KMS-11 (cell line): Measurements from ENCODE around the gene STRA6.

Experiments used
- H2AFZ ChIP-seq: fragments of 200-600 bp; sonication (generic); 2 replicates; pipeline ENCODE4 v1.6.1; 2016; ENCODE audit warnings: antibody characterized with exemption, mixed run types, low read depth
- H3K27ac ChIP-seq: fragments of 200-600 bp; sonication (generic); 2 replicates; pipeline ENCODE4 v1.6.1; 2016; ENCODE audit warnings: mild to moderate bottlenecking, mixed run types
- H3K27me3 ChIP-seq: fragments of 200-600 bp; sonication (generic); 2 replicates; pipeline ENCODE4 v1.6.1; 2017; ENCODE audit warnings: mild to moderate bottlenecking, low read depth, mixed run types, moderate library complexity; ENCODE audit not compliant: insufficient read depth
- H3K36me3 ChIP-seq: fragments of 200-600 bp; sonication (generic); 2 replicates; pipeline ENCODE4 v1.6.1; 2017; ENCODE audit warnings: mild to moderate bottlenecking, mixed run types; ENCODE audit not compliant: insufficient read depth
- H3K4me1 ChIP-seq: fragments of 200-600 bp; sonication (generic); 2 replicates; pipeline ENCODE4 v1.6.1; 2016; ENCODE audit warnings: mild to moderate bottlenecking, low read depth, mixed run types; ENCODE audit not compliant: poor library complexity, severe bottlenecking
- H3K4me2 ChIP-seq: fragments of 200-600 bp; sonication (generic); 2 replicates; pipeline ENCODE4 v1.7.0; 2016; ENCODE audit warnings: mild to moderate bottlenecking, mixed run types
- H3K4me3 ChIP-seq: fragments of 200-600 bp; sonication (generic); IDR thresholded peaks from 2 replicates; pipeline ENCODE4 v1.6.1; 2017; ENCODE audit warnings: low read depth, low read length, mixed read lengths; ENCODE audit not compliant: insufficient read depth
- H3K79me2 ChIP-seq: fragments of 200-600 bp; sonication (generic); 2 replicates; pipeline ENCODE4 v1.6.1; 2016; ENCODE audit warnings: low read depth, mixed run types; ENCODE audit not compliant: insufficient read depth
- H3K9ac ChIP-seq: fragments of 200-600 bp; sonication (generic); 2 replicates; pipeline ENCODE4 v1.6.1; 2016; ENCODE audit warnings: mild to moderate bottlenecking, mixed run types
- H4K20me1 ChIP-seq: fragments of 200-600 bp; sonication (generic); 2 replicates; pipeline ENCODE4 v1.6.1; 2016; ENCODE audit warnings: mild to moderate bottlenecking, mixed run types; ENCODE audit not compliant: insufficient read depth
- TF ChIP-seq, protein P1 (sequence below): fragments of 200-600 bp; sonication (generic); conservative IDR thresholded peaks from 2 replicates; pipeline ENCODE4 v1.6.1; 2017; ENCODE audit warnings: low read depth, mild to moderate bottlenecking, antibody characterized with exemption, low read length, moderate library complexity, mixed read lengths

Gene STRA6

DNA sequence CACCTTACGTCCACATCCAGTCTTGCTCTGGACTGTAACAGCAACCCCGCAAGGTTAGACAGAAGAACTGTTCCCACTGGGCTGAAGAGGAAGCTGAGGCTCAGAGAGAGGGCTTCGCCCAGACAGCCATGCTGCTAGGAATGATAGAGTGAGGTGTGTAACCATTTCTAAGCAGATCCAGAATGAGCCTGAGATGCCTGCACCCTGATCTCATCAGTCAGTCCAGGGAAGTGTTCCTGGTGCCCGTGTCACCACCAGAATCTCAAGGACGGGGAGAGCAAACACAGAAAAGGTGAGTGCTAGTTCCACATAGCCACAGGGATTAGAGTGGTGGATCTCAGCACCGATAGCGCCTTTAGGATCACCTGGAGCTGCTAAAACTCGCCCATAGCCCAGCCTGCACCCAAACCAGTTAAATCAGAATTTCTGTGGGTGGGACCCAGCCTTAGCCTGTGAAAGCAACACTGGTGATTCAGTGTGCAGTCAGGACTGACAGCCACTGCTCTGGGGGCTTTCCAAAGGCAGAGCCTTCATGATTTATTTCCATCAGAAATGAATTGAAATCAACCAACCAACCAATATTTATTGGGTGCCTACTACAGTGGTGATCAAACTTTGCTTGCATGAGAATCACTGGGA lies 16.8 kb downstream of the STRA6 start:
- no peak overlapping the region for H3K27ac ChIP-seq
- H3K4me2 ChIP-seq, result no peak overlapping the region
- peaks cover 78% of the 10 kb centered on the region; the same call in 1 of the 2 replicates for H3K27me3 ChIP-seq
- TF ChIP-seq, protein P1, sequence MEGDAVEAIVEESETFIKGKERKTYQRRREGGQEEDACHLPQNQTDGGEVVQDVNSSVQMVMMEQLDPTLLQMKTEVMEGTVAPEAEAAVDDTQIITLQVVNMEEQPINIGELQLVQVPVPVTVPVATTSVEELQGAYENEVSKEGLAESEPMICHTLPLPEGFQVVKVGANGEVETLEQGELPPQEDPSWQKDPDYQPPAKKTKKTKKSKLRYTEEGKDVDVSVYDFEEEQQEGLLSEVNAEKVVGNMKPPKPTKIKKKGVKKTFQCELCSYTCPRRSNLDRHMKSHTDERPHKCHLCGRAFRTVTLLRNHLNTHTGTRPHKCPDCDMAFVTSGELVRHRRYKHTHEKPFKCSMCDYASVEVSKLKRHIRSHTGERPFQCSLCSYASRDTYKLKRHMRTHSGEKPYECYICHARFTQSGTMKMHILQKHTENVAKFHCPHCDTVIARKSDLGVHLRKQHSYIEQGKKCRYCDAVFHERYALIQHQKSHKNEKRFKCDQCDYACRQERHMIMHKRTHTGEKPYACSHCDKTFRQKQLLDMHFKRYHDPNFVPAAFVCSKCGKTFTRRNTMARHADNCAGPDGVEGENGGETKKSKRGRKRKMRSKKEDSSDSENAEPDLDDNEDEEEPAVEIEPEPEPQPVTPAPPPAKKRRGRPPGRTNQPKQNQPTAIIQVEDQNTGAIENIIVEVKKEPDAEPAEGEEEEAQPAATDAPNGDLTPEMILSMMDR, result no peak
- no peaks in the 10 kb centered on the region for H3K36me3 ChIP-seq
- no peak overlapping the region for H2AFZ ChIP-seq
- no peak overlapping the region for H3K4me3 ChIP-seq
- no peaks in the 10 kb centered on the region for H3K79me2 ChIP-seq
- no peak overlapping the region for H3K9ac ChIP-seq
- H3K4me1 ChIP-seq, result no peaks in the 10 kb centered on the region
- no peaks in the 10 kb centered on the region for H4K20me1 ChIP-seq

DNA sequence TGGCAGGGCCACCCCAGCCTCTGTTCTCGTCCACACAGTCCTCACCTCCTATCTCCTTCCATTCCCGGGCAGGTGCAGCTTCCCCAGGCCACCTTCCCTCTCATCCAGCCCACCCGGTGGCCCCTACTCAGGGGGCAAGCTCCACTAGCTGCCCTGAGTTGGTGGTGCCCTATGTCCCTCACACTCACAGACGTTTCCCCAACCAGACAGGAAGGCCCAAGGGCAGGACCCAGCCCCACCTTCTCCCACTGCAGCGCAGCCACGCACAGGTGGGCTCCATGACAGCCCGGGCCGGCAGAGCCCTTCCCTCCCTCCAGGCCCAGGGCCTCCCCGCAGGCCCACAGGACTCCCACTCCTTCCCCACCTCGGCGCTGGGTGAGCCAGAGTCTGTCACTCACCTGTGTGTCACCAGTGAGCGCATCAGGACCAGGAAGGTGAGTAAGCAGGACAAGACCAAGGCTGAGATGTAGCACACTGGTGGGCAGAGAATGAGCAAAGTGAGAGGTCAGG lies 17.9 kb downstream of the STRA6 start:
- H3K9ac ChIP-seq, result no peak overlapping the region
- peaks cover 71% of the 10 kb centered on the region; the same call in 1 of the 2 replicates for H3K27me3 ChIP-seq
- no peak overlapping the region for H3K4me2 ChIP-seq
- H3K4me3 ChIP-seq, result no peak overlapping the region
- H3K36me3 ChIP-seq, result no peaks in the 10 kb centered on the region
- H3K4me1 ChIP-seq, result no peaks in the 10 kb centered on the region
- TF ChIP-seq, protein P1, result no peak
- H2AFZ ChIP-seq, result no peak overlapping the region
- H3K27ac ChIP-seq, result no peak overlapping the region
- no peaks in the 10 kb centered on the region for H3K79me2 ChIP-seq
- no peaks in the 10 kb centered on the region for H4K20me1 ChIP-seq

DNA sequence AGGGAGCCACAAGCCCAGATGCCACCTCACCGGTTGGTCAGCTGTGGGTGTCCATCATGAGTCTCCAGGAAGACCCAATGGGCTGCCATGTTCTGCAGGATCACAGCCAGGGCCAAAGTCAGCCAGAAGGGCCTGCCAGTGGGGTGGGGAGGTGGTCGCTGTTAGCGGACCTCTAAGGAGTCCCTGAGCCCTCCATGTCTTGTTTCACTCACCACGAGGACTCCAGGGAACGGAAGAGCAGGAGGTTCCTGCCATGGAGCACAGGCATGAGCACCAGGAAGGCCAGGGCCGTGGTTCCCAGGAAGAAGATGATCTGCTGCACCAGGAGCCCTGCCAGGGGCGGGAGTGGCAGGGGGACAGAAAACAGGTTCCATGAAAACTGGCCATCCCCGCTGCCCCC lies 20.5 kb downstream of the STRA6 start:
- H3K27me3 ChIP-seq, result peaks cover 64% of the 10 kb centered on the region; the same call in 1 of the 2 replicates

DNA sequence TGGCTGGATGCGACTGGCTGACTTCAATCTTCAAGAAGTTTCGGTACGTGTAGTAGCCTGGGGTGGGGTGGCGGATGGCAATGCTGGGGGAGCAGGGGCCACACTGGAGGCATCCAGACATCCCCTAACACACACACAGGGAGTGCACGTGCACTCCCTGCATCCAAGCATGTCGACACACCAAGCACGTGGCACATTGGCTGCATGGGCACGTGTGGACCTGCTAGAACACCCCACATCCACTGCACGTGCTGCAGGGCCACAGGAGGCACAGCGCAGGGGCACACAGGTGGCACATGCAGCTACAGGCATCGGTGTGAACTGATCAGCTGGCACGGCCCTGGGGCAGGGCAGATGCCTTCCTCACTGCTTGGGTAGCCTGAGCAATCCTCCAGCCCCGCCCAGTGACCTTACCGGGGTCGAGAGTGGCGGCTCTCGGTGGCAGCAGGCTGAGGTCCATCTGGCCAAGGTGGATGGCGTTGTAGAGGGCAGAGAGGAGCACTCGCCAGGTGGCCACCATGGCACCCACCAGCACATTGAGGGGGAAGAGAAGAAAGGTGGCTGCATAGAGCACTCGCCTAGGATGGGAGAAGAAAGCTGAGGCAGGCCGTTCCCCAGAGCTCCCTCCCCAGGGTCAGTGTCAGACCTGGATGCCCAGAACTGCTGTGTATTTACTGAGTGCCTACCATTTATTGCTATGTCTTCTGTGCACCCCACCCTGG lies 21.5 kb downstream of the STRA6 start:
- H4K20me1 ChIP-seq, result no peaks in the 10 kb centered on the region
- H2AFZ ChIP-seq, result no peak overlapping the region
- H3K4me2 ChIP-seq, result no peak overlapping the region
- H3K79me2 ChIP-seq, result no peaks in the 10 kb centered on the region
- H3K27me3 ChIP-seq, result peaks cover 60% of the 10 kb centered on the region; the same call in 1 of the 2 replicates
- no peak overlapping the region for H3K27ac ChIP-seq
- no peak overlapping the region for H3K4me3 ChIP-seq
- H3K9ac ChIP-seq, result no peak overlapping the region
- no peaks in the 10 kb centered on the region for H3K4me1 ChIP-seq
- no peaks in the 10 kb centered on the region for H3K36me3 ChIP-seq
- TF ChIP-seq, protein P1, result no peak

More for the DNA sequence above, 20.5 kb downstream of the STRA6 start:
- H3K79me2 ChIP-seq, result no peaks in the 10 kb centered on the region
- H3K9ac ChIP-seq, result no peak overlapping the region
- H3K4me2 ChIP-seq, result no peak overlapping the region
- H3K27ac ChIP-seq, result no peak overlapping the region
- no peak overlapping the region for H2AFZ ChIP-seq
- no peaks in the 10 kb centered on the region for H4K20me1 ChIP-seq
- TF ChIP-seq, protein P1, result no peak
- H3K36me3 ChIP-seq, result no peaks in the 10 kb centered on the region
- no peak overlapping the region for H3K4me3 ChIP-seq
- H3K4me1 ChIP-seq, result no peaks in the 10 kb centered on the region
